Stimulated activated CD4-positive, alpha-beta T cell treated with anti-CD3 and anti-CD28 coated beads, Interleukin-2, amount 100 ng/mL, for 4 hours (primary cell): ENCODE measurements around the gene B4GALT6.
"Not testable (repeated sequence)": the region's sequence is repeated elsewhere in the genome, so short reads cannot be mapped to it uniquely, and the experiment has no call there.

Experiments
- DNase-seq: peaks from one replicate; pipeline ENCODE4 v3.0.0-alpha.2; 2020; ENCODE audit warnings: low read depth

The B4GALT6 gene, protein sequence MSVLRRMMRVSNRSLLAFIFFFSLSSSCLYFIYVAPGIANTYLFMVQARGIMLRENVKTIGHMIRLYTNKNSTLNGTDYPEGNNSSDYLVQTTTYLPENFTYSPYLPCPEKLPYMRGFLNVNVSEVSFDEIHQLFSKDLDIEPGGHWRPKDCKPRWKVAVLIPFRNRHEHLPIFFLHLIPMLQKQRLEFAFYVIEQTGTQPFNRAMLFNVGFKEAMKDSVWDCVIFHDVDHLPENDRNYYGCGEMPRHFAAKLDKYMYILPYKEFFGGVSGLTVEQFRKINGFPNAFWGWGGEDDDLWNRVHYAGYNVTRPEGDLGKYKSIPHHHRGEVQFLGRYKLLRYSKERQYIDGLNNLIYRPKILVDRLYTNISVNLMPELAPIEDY

DNA sequence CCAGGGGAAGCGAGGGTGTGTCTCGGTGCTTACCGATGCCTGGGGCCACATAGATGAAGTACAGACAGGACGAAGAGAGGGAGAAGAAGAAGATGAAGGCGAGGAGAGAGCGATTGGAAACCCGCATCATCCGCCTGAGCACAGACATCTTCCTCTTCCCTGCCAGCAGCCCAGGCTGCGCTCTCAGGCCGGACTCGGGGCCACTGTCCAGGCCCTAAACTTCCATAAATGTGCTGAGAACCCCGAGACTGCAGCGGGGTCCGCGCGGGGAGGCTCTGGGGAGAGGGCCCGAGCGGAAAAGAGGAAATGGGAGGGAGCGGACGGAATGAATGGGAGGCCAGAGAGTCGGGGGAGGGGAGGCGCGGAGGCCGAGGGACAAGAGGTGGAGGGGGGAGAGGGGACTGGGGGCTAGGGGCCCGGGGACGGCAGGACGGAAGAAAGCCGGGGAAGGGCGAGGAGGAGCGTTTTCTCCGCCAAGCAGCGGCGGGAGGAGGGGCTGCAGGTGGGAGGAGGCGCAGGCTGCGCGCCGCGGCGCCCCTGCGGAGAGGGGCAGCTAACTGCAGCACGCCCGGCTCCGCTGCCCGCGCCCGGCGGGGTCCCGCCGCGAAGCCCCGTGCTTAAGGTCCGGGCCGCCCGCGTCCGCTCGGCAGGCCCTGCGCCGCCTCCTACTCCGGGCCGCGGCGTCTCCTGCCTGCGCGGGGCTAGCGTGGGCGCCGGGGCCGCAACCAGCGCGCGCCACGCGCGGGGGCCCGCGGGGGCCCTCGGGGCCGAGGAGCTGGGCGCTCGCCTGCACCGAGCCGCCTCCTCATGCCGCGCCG is at the start of gene B4GALT6:
Gene B4GALT6 (minus strand): TSS at position 303 of the 818 bp plus-strand sequence. CDS start 155 bp downstream, at position 148.
- no peak for DNase-seq

DNA sequence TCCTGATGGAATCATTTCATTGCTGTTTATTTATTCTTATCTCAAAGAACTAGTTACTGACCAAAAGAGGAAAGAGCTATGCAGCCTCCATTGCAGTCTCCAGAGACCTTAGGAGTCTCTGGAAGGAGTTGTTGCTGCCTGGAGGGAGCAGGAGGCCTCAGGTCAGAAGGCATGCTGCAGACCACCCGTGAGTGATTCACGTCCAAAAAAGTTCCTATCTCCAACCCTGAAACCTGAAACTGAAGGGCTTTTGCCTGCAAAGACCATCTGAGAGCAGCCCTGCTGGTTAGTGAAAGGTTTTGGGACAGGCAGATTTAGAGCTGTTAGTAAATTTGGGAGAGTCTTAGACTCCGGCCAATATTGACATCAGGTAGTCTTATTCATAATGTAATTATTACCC is 47.2 kb upstream of the B4GALT6 start:
- no peak for DNase-seq

DNA sequence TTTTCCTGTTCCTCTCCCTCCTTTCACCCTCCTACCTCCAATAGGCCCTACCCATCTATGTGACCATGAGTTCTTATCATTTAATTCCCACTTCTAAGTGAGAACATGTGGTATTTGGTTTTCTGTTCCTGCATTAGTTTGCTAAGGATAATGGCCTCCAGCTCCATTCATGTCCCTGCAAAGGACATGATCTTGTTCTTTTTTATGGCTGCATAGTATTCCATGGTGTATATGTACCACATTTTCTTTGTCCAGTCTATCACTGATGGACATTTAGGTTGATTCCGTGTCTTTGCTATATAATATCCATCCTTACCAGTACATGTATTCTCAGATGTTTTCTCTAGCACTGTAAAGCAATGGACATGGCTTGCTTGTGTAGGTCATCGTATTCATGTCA is 44.8 kb upstream of the B4GALT6 start:
- DNase-seq = not testable (repeated sequence)

DNA sequence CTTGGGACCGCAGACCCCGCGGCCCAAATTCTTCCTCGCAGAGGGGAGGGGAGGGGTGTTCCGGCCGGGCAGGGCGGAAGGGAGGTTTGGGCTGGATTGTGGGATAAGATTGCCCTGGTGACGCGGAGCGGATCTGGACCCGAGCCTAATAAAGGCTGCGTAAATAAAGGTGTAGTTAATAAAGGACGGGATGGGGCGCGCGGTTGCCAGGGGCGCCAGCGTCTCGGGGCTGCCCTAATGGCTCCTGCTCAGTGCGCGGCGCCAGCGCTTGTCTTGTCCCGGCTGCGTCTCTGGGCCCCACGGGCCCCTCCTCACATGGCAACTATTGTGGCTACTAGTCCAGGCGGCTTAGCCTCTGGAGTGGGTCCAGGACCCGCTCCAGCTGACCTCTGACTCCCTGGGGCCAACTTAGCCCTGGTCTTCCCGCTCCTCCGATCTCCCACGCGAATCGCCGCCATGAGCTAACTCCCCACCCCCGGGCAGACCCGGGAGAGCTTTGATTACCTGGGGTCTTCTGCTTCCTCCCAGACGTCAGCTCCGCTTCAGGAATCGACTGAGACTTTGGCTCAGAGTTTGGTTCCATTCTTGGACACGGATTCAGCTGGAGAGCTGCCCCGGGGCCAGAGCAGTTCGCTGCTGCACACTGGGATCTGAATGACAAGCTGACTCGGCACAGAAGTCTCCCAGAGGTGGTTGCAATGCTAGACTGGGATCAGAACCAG is 39.8 kb upstream of the B4GALT6 start:
- no peak for DNase-seq

DNA sequence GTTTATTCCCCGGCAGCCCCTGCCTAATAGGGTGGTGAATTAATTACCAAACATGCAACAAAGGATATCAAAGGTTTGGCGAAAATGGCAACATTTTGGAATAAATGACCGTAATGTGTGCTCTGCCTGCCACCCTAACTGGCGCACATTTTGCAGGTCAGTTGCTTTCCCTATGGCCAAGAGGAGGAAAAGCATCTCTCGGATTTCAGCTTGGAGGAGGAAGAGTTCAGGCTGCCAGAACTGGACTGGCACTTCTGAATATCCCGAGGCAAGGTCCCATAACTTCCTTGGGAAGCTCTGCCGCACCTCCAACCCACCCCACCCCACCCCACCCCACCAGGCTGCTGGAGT is 39.2 kb upstream of the B4GALT6 start:
- DNase-seq = no peak

DNA sequence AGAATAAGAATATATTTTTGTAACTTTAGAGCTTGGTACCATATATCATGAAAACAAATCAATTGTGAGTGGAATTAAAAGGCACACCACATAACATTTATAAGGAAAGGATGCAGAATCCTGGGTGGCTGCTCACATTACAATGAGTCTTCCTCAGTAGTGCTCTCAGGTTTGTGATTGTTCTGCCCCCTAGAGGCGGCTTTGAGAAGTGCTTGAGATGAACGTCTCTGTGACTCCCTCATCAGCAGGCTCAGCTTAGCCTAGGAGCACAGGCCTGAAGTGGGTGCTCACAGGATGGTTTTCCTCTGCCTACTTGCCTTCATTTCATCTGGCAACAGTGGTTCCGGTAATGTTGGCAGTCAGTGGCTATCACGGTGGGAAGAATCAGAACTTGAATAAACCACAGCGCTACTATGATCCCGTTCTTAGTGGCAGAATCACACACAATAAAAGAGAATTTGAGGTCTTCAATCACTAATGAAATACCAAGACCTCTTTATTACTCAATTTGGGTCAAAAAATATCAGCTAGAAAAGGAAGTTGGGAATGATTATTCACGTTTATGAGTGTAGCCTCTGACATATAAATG is 38.1 kb upstream of the B4GALT6 start:
- DNase-seq = peak; percentile 58

DNA sequence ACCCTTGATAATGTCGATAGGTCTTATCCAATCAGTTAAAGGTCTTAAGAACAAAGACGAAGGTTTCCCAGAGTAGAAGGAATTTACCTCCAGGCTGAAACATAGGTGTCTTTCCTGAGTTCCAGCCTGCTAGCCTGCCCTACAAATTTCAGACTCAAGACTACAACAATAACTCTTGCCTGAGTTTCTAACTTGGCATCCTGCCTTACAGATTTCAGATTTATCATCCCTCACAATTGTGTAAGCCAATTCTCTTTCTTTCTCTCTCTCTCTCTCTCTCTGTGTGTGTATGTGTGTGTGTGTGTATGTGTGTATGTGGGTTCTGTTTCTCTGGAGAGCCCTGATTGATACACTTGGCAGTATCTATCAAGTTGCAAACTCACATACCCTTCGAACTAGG is 37.2 kb upstream of the B4GALT6 start:
- no peak for DNase-seq

DNA sequence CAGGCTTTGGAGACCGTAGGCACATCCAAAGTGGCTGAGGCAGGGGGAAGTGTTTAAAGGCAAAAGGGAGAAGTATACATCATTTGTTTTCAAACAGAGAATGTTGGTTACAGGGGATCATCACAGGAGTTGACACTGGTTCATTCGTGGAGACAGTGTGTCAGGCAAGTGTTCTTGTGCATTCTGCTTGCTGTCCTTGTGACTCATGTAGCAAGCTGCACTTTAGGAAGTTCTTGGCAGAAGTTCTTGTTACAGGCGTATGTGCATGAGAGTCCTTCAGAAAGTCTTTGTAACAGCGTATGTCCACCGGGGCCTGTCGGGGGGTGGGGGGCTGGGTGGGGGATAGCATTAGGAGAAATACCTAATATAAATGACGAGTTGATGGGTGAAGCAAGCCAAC is 36.5 kb upstream of the B4GALT6 start:
- no peak for DNase-seq

DNA sequence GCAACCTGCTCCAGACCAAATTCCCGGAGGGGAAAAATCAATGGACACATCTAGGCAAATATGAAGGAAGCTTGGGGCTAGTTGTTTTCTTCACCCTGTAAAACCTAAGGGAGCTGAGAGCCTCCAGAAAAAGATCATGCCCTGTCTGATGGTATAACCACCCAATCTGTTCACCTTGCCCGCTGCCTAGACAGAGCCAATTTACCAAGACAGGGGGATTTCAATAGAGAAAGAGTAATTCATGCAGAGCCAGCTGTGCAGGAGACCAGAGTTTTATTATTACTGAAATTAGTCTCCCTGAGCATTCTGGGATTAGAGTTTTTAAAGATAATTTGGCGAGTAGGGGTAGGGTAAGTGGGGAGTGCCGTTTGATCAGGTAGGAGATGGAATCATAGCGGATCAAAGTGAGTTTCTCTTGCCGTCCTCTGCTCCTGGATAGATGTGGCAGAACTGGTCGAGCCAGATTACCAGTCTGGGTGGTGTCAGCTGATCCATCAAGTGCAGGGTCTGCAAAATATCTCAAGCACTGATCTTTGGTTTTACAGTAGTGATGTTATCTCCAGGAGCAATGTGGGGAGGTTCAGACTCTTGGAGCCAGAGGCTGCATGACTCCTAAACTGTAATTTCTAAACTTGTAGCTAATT is 35.1 kb upstream of the B4GALT6 start:
- no peak for DNase-seq

DNA sequence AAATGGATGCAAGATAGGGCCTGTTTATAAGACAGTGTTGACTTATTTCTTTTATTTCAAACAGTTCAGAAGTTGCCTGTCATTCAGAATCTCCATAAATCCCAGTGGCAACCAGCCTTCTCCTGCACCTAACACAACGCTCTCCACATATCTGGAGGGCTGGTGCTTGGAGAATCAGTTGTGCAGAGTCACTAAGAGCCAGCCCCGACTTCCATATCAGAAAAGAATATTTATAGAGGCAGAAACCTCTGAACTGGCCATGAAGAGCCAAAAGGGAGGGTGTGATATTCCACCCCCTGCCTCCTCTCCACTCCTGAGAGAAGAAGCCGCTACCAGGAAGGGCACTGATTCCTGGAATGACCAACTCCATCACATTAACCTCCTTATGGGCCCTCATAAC is 34.0 kb upstream of the B4GALT6 start:
- no peak for DNase-seq

DNA sequence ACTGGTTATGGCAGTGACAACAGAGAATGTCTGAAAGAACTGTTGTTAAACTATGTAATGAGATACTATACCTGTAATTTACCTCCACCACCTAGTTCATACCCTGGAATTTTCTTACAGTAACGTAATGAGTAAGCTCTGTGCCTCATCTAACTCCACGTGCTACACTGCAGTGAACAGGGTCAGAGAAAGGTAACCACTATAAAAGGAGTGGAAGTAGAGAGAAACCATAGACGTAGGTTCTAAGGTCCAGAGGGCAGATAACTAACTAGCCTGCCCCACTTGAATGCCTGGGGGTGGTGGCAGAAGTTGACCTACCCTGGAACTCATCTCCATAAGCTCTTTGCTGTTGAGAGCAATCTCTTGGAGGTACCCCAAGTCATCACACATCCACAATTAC is 32.0 kb upstream of the B4GALT6 start:
- no peak for DNase-seq

DNA sequence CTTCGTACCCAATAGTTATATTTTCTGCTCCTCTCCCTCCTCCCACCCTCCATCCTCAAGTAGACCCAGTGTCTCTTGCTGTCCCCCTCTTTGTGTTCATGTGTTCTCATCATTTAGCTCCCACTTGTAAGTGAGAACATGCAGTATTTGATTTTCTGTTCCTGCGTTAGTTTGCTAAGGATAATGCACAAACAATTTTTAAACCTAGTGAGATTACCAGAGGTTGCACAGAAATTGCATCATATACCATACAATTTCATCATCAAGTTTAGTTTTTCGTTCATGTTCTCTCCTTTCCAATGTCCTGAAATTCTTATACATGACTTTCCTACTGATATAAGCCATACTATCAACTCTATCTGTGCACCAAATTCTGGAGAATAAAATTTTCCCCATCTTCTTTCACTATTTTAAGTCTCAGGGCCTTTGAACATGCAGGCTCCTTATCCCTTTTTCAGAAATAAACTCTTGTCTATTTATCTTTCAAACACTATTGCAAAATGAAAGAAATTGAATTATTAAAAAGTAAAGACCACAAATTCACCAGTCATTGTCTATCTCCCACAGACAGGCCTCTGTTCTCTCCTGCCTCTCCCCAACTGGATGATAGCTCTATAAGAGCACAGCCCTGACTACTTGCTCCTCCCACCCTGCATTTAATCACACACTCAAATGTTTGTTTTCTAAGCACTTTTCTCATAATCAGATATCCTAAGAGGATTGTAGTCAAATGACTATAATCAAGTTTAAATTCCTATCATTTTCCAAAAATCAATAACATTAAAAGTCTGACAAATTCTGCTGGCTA is 27.2 kb upstream of the B4GALT6 start:
- DNase-seq = no peak

DNA sequence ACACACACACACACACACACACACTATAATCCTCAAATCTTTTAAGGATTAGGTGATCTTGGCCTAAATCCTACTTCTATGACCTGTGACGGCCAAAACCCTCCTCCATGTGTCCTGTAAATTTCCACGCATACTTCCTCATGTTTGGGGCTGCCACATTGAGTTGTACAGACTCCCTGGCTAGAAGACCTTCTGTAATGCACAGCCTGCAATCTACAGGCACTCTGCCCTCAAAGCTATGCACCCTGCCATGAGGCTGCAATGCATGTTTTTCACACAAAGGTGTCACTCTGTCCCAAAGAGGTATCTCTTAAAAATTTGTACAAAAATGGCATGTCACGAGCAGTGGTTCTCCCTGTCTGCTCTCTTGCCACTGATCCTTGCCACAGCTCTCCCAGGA is 26.4 kb upstream of the B4GALT6 start:
- DNase-seq = no peak

DNA sequence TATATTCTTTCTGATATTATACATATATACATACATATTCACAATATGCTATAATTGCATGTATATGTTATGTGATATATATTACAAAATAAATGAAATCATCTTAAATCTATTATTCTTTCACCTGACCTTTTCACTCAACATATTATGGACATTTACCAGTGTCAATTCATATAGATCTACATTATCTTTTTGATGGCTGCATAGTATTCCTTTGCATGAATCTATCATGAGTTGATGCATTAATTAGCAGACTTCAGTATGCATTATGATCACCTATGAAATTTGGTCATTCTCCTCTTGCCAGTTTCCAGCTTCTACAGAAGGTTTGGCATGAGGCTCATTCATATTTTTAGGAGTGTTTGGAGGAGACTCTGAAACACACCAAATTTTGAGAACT is 23.4 kb upstream of the B4GALT6 start:
- DNase-seq = no peak

DNA sequence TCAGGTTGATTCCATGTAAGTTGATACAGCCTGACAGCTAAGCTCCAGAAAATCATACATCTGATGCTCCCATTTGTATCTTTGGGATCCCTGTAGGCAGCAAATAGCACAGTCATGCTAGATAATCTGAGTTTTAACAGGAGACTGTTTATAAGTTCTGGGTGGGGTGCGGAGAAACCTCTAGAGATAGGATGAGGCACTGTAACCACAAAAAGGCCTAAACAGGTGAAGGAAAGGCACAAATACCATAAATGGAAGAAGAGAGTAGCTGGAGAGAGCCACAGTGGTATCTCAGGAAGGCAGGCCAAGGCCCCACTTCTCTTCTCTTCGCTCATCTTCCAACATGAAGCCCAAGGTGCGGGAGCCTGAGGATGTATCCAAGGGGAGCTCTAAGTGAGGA is 18.1 kb upstream of the B4GALT6 start:
- DNase-seq = no peak

DNA sequence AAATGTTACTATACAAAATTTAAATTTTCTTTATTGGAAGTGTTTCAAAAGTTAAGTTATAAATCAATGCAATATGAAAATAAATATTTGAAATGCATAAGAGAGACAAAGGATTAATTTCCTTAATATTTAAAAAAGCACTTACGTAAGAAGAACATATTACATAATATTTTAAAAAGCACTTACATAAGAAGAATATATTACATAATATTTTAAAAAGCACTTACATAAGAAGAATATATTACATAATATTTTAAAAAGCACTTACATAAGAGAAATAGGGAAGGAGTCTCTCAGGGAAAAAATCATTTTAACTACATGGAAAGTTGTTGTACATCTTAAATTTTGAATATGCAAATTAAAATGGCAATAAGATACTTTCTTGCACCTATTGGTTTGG is 17.4 kb upstream of the B4GALT6 start:
- no peak for DNase-seq

DNA sequence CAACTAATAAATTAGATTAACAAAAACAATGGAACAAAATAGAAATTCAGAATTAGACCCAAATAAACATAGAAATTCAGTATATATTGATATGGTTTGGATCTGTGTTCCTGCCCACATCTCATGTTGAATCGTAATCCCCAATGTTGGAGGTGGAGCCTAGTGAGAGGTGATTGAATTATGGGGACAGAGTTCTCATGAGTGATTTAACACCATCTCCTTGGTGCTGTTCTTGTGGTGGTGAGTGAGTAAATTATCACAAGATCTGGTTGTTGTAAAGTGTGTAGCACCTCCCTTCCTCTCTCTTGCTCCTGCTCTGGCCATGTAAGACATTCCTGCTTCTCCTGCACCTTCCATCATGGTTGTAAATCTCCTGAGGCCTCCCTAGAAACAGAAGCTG is 16.6 kb upstream of the B4GALT6 start:
- no peak for DNase-seq

DNA sequence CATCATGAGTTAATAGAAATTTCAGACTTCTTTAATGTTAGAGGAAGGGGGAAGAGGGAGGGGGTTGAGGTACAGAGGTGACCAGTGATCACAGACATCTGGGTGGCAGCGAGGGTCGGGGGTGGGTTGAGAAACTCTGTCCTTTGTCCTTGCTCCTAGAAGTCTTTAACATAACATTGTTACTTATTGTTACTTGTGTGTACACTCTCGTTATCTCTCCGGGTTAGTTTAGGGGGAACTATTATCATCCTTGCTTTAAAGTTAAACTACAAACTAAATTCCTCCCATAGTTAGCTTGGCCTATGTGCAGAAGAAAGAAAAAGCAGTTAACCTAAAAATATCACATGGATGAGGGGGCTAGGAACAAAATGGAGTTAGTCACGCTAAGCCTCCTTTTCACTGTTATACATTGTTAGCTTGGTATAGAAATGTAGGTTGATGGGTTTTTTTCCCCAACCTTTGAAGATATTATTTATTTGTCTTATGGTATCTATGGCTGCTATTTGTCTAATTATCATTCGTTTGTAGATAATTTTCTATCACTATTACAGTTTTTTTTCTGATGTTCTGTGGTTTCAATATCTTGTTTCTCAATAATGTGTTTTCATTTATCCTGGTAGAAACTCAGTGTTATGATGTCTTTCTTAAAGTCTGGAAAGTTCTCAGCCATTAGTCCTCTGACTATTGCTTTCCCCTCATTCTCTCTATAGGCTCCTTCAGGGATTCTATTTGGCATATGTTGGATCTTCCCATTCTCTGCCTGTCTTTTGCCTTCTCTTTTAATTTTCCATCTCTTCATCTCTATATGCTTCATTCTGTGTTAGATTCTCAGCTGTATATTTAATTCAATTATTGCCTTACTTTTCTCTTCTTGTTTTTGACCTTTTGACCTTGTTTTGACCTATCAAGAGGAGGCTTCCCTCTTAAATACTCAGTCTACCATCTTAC is 13.2 kb upstream of the B4GALT6 start:
- DNase-seq = no peak

DNA sequence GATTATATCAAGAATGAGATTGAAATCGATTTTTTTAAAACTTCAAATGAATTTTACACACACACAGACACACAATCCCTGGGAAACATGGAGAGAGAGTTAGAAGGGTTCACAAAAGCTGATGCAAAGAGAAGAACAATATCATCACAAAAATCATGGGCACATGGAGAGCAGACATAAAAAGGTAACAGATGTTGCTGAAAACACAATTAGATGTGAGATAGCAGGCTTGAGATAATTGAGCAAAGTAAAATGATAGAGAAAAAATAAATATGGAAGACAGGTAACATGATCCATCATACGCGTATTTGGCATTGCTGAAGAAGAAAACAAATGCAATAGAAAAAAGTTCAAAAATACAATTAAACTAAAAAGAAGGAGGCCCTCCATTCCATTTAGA is 11.6 kb upstream of the B4GALT6 start:
- no peak for DNase-seq

DNA sequence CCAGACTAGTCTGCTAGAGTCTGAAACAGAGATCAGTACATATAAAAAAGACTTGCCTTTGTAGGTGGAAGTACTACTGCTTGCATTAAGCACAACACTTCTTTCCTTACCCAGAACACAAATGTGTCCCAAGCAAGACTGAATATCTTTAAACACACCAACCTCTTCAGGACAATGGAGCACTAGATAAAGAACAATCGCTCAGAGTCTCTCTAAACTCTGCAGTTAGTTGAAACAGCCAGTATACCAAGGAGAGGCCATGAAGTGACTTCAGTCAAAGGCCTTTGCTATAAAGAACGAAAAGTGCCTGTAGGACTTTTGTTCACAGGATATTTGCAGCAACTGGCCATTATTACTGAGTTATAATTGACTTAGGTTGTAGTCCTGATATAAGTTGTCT is 9.9 kb upstream of the B4GALT6 start:
- no peak for DNase-seq
